ENCODE measurements around the gene DIO3. TPM values are rescaled to one million over a fixed set of nuclear protein-coding genes. Genes with fewer than 3 reads are reported as not detected.
A peak's percentile ranks its signal among the peaks of the same experiment; 100 is the strongest.

The DIO3 gene
- total RNA-seq, 1 donor from 2014 or later: not detected

DNA sequence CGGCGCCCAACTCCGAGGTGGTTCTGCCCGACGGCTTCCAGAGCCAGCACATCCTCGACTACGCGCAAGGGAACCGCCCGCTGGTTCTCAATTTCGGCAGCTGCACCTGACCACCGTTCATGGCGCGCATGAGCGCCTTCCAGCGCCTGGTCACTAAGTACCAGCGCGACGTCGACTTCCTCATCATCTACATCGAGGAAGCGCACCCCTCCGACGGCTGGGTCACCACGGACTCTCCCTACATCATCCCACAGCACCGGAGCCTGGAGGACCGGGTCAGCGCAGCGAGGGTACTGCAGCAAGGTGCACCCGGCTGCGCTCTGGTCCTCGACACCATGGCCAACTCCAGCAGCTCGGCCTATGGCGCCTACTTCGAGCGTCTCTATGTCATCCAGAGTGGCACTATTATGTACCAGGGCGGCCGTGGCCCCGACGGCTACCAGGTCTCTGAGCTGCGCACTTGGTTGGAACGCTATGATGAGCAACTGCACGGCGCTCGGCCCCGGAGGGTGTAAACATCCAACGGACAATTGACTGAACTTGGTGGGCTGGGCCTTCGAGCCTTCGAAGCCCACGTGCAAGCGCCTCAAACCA is 699 bp downstream of the DIO3 start:
- peaks cover 93% of the 10 kb centered on the region for H3K27me3 ChIP-seq (ENCODE audit: low read depth)
- DNase-seq: no peak

DNA sequence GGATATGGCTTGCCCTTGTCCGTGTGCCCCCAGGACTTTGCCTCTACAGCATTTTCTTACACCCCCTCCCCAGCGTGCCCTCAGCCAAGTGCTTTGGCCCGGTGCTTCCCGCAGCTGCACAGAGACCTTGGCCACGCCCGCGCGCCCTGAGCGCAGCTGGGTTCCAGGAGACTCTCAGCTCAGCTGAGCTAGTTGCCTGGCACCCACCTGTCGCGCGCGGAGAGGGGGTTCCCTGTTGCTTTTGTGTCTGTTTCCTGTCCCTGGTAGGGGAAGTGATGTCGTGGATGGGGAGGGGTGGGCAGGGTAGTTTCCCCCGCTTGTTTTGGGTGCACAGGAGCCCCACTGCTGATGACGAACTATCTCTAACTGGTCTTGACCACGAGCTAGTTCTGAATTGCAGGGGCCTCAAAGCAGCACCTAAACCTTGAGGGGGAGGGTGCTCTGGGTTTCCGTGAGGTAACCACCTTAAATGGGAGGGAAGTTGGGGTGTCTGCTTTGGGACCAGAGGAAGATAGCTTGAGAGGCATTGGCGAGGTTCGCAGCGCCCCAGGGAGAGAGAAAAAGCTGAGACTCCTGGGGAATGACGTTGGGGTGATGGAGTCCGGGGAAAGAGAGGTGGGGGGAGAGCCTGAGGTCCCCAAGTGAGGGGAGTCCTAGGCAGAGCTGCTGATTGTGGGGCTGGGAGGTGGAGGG is 1.5 kb downstream of the DIO3 start:
- peaks cover 93% of the 10 kb centered on the region for H3K27me3 ChIP-seq (ENCODE audit: low read depth)
- intact Hi-C loops (cut with micrococcal nuclease): no loop called here
- DNase-seq: no peak

More for the DNA sequence above, 699 bp downstream of the DIO3 start:
- peaks cover 17% of the 10 kb centered on the region for H3K9me3 ChIP-seq (replicated peaks)
- no peak overlapping the region for H3K27ac ChIP-seq (replicated peaks)
- H3K4me1 ChIP-seq: peaks cover 25% of the 10 kb centered on the region
- H3K4me3 ChIP-seq: no peak overlapping the region
- no peaks in the 10 kb centered on the region for H3K36me3 ChIP-seq
- intact Hi-C loops (cut with micrococcal nuclease): no loop called here
- TF ChIP-seq, protein P1, sequence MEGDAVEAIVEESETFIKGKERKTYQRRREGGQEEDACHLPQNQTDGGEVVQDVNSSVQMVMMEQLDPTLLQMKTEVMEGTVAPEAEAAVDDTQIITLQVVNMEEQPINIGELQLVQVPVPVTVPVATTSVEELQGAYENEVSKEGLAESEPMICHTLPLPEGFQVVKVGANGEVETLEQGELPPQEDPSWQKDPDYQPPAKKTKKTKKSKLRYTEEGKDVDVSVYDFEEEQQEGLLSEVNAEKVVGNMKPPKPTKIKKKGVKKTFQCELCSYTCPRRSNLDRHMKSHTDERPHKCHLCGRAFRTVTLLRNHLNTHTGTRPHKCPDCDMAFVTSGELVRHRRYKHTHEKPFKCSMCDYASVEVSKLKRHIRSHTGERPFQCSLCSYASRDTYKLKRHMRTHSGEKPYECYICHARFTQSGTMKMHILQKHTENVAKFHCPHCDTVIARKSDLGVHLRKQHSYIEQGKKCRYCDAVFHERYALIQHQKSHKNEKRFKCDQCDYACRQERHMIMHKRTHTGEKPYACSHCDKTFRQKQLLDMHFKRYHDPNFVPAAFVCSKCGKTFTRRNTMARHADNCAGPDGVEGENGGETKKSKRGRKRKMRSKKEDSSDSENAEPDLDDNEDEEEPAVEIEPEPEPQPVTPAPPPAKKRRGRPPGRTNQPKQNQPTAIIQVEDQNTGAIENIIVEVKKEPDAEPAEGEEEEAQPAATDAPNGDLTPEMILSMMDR (IDR thresholded peaks at IDR 0.05; ENCODE audit: borderline replicate concordance): no peak

GRCh38 chr14:101563352-101563653 is 2.0 kb downstream of the DIO3 start:
- peaks cover 17% of the 10 kb centered on the region for H3K9me3 ChIP-seq (replicated peaks)
- TF ChIP-seq, protein P1 (IDR thresholded peaks at IDR 0.05; ENCODE audit: borderline replicate concordance): no peak
- H3K27me3 ChIP-seq (ENCODE audit: low read depth): peaks cover 93% of the 10 kb centered on the region
- H3K4me1 ChIP-seq: peaks cover 25% of the 10 kb centered on the region
- no peak for DNase-seq
- H3K36me3 ChIP-seq: no peaks in the 10 kb centered on the region
- no peak overlapping the region for H3K4me3 ChIP-seq
- no peak overlapping the region for H3K27ac ChIP-seq (replicated peaks)
- intact Hi-C loops (cut with micrococcal nuclease): no loop called here

More for the DNA sequence above, 1.5 kb downstream of the DIO3 start:
- TF ChIP-seq, protein P1 (IDR thresholded peaks at IDR 0.05; ENCODE audit: borderline replicate concordance): no peak
- Histone ChIP-seq H3K27ac (replicated peaks) (no peak overlapping the region), H3K9me3 (replicated peaks) (peaks cover 17% of the 10 kb centered on the region), H3K36me3 (no peaks in the 10 kb centered on the region), H3K4me1 (peaks cover 25% of the 10 kb centered on the region), H3K4me3 (no peak overlapping the region)

- no peak for DNase-seq
- intact Hi-C loops (cut with micrococcal nuclease): no loop called here
- Histone ChIP-seq H3K27ac (replicated peaks) (no peak overlapping the region), H3K4me3 (no peak overlapping the region), H3K27me3 (ENCODE audit: low read depth) (peaks cover 93% of the 10 kb centered on the region), H3K4me1 (peaks cover 25% of the 10 kb centered on the region), H3K9me3 (replicated peaks) (peaks cover 17% of the 10 kb centered on the region), H3K36me3 (no peaks in the 10 kb centered on the region)
- TF ChIP-seq, protein P1 (IDR thresholded peaks at IDR 0.05; ENCODE audit: borderline replicate concordance): no peak
These were observed 2.6 kb downstream of the DIO3 start for GRCh38 chr14:101563654-101564443.

DNA sequence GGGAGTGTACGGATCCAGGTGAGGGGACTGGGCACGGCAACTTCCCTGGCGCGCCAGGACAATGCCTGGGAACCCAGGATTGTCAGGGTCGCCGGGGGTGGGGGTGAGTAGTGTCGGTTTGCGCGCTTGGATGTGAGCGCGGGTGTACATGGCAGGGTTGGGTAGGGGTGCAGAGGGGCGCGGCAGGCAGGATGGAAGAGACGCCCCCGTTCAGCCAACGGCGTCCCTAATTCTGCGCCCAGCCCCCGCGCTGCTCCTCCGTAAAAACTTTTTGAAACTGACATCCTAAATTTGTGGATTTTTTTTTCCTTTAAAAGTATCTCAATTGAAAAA is 3.1 kb downstream of the DIO3 start:
- Histone ChIP-seq H3K36me3 (no peaks in the 10 kb centered on the region), H3K4me1 (peaks cover 23% of the 10 kb centered on the region)
- no peak for DNase-seq

More for the DNA sequence above, 3.1 kb downstream of the DIO3 start:
- no peak overlapping the region for H3K27ac ChIP-seq (replicated peaks)
- peak overlapping the region; percentile 54 for H3K4me3 ChIP-seq
- intact Hi-C loops (cut with micrococcal nuclease): no loop called here
- peaks cover 17% of the 10 kb centered on the region for H3K9me3 ChIP-seq (replicated peaks)
- H3K27me3 ChIP-seq (ENCODE audit: low read depth): peaks cover 93% of the 10 kb centered on the region
- TF ChIP-seq, protein P1 (IDR thresholded peaks at IDR 0.05; ENCODE audit: borderline replicate concordance): no peak

Measured in left ventricle myocardium inferior (tissue), 1 donor.